Rectal smooth muscle tissue (tissue), 1 donor: ENCODE results near the gene PIGR.

ENCODE experiments used
- H3K27ac ChIP-seq: one replicate; pipeline ENCODE4 v1.7.0; 2013; ENCODE audit warnings: low read depth, low read length, inconsistent platforms
- H3K27me3 ChIP-seq: one replicate; pipeline ENCODE4 v1.7.0; 2013; ENCODE audit warnings: low read length; ENCODE audit not compliant: control insufficient read depth, insufficient read depth
- H3K36me3 ChIP-seq: one replicate; pipeline ENCODE4 v1.7.0; 2013; ENCODE audit warnings: low read length; ENCODE audit not compliant: control insufficient read depth, insufficient read depth
- H3K4me1 ChIP-seq: one replicate; pipeline ENCODE4 v1.7.0; 2013; ENCODE audit warnings: low read length; ENCODE audit not compliant: control insufficient read depth, insufficient read depth
- H3K4me3 ChIP-seq: one replicate; pipeline ENCODE4 v1.7.0; 2013; ENCODE audit warnings: low read length
- H3K9ac ChIP-seq: one replicate; pipeline ENCODE4 v1.7.0; 2013; ENCODE audit warnings: low read length

PIGR gene

DNA sequence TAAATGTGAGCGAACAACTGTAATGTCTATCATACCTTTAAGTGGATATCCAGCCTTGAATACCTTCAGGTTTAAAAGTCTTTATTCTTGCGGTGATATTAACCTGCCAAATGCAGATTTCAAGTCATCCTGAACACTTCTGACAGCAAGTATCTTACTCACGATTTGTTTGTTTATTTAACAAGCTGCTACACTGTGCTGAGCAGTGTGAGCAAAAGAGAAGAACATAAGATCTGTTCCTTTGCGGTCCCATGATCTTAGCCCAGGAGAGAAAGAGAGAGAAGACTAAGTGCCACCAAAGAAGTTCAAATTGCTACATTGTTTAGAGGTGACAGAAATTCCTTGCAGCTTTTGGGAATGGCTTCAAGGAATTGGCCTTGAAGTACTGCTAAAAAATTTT lies 58.6 kb downstream of the PIGR start:
- no peak overlapping the region for H3K9ac ChIP-seq

DNA sequence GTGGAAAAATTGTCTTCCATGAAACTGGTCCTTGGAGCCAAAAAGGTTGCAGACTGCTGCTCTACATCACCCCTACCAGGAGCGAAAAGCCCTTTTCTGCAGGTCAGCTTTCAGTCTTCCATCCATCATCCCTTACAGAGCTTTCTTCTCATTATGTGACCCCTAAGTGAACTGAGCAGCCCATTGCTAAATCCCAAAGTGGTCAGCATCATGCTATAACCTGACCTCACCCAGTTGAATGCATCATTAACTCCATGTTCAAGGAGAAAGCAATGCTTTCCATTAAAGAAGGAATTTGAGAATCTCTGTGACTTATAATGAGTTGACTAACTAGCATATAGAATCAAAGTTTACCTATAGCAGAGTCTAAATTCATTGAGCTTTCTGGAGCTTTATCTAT lies 59.4 kb downstream of the PIGR start:
- Histone ChIP-seq H3K27me3 (no peaks in the 10 kb centered on the region), H3K9ac (no peak overlapping the region), H3K4me1 (no peaks in the 10 kb centered on the region), H3K4me3 (no peak overlapping the region), H3K36me3 (no peaks in the 10 kb centered on the region), H3K27ac (no peak overlapping the region)

More for the DNA sequence above, 58.6 kb downstream of the PIGR start:
- H3K4me1 ChIP-seq = no peaks in the 10 kb centered on the region
- no peak overlapping the region for H3K27ac ChIP-seq
- no peaks in the 10 kb centered on the region for H3K27me3 ChIP-seq
- no peak overlapping the region for H3K4me3 ChIP-seq
- no peaks in the 10 kb centered on the region for H3K36me3 ChIP-seq

DNA sequence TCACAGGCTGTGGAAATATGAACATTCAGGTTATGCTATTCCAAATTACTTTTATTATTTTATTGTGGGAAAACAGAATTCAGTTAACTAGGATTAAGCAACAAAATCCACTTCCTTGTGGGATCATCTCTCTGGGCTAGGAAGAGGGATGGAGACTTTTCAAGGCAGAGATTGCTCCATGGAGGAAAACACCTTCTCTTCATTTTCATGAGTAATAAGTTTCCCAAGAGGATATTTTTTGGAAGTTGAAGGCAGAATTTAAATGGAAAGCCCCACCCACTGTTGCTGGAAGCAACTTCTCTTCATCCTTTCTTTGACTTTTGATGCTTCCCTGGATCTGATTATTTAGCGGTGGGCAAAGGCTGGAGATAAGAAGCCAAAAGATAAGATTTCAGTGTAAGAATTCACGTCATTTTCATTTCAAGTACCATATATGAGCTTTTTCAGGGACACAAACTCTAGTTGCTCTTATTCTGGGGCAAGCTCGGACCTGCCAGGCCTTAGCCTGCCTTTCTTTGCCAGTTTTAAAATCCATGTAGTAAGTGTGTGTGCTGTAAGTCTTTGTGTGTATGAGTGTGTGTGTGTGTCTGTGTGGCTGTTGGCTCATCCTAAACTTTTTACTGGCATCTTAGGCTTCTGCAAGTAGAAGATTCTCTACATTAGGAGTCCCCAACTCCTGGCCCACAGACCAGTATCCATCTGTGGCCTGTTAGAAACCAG lies 60.8 kb downstream of the PIGR start:
- Histone ChIP-seq H3K27me3 (no peaks in the 10 kb centered on the region), H3K4me1 (no peaks in the 10 kb centered on the region), H3K9ac (no peak overlapping the region), H3K4me3 (no peak overlapping the region), H3K36me3 (no peaks in the 10 kb centered on the region), H3K27ac (no peak overlapping the region)

DNA sequence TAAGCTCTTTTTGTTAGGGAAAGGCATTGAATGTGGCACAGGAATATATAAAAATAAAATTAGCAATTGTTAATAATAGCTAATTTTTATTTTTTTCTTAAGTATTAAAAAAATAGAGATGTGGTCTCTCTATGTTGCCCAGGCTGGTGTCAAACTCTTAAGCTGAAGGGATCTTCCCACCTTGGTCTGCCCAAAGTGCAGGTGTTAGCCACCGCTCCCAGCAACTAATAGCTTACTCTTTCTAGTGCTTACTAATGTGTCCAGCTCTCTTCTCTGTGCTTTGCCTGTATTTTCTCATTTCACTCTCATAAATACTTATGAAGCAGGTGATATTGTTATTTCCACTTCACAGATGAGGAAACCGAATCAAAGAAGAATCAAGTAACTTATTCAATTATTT lies 62.4 kb downstream of the PIGR start:
- Histone ChIP-seq H3K9ac (no peak overlapping the region), H3K4me3 (no peak overlapping the region), H3K4me1 (no peaks in the 10 kb centered on the region), H3K27ac (no peak overlapping the region), H3K36me3 (no peaks in the 10 kb centered on the region), H3K27me3 (no peaks in the 10 kb centered on the region)

DNA sequence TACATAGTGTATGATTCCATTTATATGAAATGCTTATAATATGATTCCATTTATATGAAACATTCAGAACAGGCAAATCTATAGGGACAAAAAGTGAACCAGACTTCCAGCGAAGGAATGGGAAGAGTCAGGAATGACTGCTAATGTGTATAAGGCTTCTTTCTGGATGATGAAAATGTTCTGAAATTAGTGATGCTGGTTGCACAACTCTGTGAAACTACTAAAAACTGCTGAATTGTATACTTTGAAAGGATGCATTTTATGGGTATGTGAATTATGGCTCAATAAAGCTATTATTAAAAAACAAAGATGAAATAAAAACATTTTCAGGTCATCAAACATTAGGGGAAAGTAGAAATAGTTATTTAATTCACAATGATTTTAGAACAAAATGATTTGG lies 63.1 kb downstream of the PIGR start:
- Histone ChIP-seq H3K9ac (no peak overlapping the region), H3K36me3 (no peaks in the 10 kb centered on the region), H3K27me3 (no peaks in the 10 kb centered on the region), H3K4me1 (no peaks in the 10 kb centered on the region), H3K27ac (no peak overlapping the region), H3K4me3 (no peak overlapping the region)

DNA sequence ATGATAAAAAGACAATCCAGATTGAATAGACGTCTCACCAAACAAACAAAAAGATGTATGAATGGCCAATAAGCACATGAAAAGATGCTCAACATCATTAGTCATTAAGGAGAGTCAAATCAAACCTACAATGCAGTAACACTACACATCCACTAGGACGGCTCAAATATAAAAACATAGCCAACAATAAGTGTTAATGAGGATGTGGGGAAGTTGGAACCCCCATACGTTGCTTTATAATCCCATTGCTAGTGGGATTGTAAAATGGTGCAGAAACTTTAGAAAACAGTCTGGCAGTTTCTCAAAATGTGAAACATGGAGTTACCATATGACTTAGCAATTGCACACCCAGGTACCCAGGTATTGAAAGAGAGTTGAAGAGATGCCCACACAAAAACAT lies 63.7 kb downstream of the PIGR start:
- Histone ChIP-seq H3K4me1 (no peaks in the 10 kb centered on the region), H3K9ac (no peak overlapping the region), H3K27ac (no peak overlapping the region), H3K4me3 (no peak overlapping the region), H3K27me3 (no peaks in the 10 kb centered on the region), H3K36me3 (no peaks in the 10 kb centered on the region)

DNA sequence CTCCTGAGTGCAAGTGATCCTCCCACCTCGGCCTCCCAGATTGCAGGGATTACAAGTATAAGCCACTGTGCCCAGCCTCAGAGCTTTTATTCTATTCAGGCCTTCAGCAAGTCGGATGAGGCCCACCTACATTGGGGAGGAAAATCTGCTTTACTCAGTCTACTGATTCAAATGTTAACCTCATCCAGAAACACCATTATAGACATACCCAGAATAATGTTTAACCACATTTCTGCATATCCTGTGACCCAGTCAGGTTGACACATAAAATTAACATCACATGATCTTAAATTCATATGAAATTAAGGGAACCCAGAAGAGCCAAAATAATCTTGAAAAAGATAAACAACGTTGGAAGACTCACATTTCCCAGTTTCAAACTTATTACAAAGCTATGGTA lies 66.0 kb downstream of the PIGR start:
- Histone ChIP-seq H3K36me3 (no peaks in the 10 kb centered on the region), H3K9ac (no peak overlapping the region), H3K4me3 (no peak overlapping the region), H3K27me3 (no peaks in the 10 kb centered on the region), H3K27ac (no peak overlapping the region), H3K4me1 (no peaks in the 10 kb centered on the region)
